GM18519 (cell line): ENCODE results near the gene C1orf21.

Experiments
- ATAC-seq: cut with Tn5 transposase; IDR thresholded peaks from one replicate; pipeline ENCODE4 v1.9.1; 2021; ENCODE audit warnings: mild to moderate bottlenecking, moderate library complexity; ENCODE audit not compliant: unreplicated experiment, low FRiP score

C1orf21 gene

DNA sequence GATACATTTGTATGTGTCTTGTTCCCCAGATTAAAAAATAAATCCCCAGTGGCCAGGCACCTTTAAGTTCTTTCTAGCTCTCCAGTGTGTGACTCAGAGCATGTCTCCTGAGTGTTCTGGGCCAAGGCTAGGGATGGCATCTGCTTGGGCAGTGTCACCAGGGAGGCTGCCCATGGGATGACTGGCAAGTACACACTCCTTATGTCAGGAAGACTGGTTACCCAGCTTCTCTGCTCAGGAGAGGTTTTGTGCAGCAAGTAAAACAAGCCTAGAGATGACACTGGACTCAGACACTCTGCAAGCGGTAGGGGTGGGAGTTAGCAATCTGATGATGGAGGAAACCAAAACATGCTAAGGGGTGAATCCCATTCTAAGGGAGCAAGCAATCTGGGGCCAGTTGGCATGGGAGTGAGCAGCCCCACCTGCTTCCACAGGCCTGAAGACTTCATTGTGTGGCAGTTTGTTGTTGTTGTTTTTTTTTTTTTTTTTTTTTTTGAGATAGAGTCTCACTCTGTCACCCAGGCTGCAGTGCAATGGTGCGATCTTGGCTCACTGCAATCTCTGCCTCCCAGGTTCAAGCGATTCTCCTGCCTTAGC, 230.7 kb downstream of the C1orf21 start:
- ATAC-seq, result no peak

DNA sequence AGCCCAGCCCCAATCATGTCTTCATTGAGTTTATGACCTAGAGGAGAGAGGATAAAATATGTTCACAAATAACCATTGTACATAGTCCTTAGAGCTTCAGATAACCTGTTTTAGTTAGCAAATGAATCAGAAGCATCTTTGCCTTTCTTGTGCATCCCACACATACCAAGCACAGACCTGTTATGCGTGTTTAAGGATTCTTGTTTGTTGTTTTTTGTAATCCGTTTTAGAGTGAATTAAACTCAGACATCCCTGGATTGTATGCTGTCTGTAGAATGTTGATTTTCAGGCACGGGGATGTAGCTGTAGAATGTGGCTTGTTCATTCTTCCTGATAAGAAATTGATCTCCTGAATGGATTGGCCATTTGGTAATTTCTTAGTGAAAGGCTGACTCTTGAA, 232.0 kb downstream of the C1orf21 start:
- no peak for ATAC-seq

DNA sequence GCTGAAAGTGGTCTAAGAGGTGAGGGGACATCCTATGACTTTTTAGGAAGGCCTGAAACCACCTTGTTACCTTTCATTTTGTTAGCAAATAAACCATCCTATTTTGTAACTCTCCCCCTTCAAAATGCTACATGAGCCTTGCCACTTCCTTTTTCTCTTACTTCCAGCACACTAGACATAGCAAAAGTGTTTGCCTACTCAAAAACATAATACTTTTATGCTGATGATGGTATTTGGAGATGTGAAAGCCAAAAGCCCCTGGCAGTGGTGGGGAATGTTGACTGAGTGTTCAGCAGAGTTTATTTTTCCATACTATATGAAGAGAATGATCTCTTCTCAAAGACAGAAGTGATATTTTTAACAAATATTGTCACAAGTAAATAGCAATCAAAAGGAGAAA, 233.6 kb downstream of the C1orf21 start:
- no peak for ATAC-seq

DNA sequence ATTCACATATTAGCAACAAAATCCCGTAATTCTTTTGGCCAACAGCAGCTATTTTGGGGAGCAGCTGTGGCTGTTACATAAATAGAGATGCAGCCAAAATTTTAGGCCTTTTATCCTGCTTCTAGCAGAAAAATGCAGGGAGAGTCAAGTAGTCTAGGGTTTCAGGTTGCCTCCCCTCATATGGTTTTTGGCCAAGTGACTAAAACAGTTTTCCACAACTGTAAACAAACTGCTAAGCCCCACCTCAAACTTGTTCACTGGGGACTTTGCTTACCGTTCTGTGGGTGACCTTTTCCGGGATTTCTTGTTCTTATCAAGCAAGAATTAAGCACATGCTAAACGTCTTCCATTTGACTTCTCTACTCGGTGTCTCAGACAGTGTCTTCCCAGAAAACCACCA, 234.4 kb downstream of the C1orf21 start:
- no peak for ATAC-seq

DNA sequence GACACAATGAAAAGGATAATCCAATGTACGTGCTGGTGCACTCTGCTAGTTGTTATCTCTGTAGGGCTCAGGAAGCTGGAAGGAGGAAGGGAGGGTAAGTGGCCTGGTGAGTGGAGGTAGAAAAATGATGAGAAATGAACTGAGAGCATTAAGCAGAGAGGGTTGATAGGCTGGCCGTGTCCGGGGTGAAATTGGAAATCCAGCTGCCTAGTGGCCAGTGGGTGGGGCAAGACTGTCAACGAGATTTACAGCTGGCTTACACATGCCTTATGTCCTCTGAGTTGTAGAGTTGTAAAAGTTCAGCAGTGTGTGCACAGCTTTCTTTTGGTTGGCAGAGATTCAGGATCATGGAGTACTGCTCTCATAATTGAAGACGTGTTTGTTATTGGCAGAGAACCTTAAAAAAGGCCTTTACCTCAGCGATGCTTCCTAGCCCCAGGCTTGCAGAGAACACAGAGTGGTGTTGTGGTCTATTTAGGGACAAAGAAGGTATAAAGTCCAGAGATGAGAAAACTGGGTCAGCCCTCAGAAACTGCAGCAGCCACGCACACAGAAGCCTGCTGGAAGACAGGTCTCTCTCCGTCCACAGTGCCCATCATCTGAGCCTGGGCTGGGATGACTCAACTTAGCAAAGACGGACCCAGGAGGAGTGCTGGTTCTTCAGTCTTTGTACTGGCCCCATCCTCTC, 235.5 kb downstream of the C1orf21 start:
- ATAC-seq, result no peak

DNA sequence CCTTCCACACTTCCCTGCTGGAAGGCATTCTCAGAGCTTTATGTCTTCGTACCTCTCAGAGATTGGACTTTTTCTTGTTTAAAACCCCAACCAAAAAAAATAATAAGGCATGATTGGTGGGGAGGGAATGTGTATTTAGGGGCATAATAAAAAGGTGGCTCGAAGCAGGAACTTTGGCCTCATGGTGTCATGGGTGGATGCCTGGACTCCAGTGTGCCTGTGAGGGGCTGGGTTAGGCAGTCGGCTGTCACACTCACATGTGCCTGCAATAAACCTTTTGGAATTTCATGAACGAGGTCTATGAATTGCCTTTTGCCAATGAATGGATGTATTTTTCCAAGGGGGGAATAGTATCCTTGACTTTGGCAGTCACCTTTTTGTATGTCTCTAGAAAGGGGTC, 236.6 kb downstream of the C1orf21 start:
- no peak for ATAC-seq

DNA sequence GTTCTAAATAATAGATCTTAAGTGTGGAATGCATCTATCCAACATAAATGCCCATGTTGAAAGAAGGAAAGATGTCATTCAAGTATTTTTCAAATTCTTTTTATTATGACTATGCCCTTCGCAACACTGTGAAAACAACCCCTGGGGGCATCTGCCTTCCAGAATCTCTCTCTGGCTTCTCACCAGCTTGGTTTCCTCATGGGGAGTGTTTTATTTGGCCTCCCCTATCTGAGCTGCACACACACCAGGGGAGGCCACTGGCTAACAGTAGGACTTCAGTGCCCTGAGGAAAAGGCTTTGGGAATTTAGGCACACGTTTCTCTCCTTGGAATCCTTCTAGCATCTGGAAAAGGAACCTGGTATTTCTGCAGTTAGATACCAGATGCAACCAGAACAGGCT, 237.2 kb downstream of the C1orf21 start:
- ATAC-seq, result no peak

DNA sequence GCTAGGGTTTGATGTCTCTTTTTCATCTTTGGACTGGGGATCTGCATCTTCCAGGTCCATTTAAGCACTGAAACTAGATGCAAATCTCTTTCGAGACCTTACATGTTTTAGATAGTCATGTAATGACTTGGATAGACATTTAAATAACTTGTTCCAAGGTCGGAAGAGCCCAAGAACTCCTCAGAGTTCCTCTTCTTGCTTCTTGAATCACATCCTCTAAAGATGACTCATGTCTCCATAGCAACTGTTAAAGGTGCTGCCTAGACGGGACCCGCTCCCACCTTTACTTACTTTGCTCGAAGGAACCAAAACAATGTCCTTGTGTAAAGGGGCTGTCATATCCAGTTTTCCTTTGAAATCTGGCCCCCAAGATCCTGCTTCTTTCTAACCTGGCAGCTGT, 237.8 kb downstream of the C1orf21 start:
- no peak for ATAC-seq

DNA sequence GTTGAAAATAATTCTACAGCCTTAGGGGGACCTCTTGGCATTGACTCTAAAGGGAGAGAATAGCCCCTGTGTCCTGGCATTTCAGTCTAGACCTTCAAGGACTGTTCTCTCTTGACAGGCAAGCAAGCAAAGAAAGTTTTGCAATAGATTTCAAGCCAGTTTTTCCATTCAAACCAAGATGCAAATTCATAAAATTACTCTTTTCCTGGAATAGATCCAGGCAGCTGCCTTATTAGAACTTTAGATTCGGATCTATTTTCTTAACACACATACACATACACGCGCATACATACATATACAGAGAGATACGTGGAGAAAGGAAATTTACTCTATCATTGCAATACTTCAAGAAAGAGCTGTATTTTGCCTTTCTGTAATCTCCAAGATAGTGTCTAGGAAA, 238.4 kb downstream of the C1orf21 start:
- ATAC-seq, result no peak

DNA sequence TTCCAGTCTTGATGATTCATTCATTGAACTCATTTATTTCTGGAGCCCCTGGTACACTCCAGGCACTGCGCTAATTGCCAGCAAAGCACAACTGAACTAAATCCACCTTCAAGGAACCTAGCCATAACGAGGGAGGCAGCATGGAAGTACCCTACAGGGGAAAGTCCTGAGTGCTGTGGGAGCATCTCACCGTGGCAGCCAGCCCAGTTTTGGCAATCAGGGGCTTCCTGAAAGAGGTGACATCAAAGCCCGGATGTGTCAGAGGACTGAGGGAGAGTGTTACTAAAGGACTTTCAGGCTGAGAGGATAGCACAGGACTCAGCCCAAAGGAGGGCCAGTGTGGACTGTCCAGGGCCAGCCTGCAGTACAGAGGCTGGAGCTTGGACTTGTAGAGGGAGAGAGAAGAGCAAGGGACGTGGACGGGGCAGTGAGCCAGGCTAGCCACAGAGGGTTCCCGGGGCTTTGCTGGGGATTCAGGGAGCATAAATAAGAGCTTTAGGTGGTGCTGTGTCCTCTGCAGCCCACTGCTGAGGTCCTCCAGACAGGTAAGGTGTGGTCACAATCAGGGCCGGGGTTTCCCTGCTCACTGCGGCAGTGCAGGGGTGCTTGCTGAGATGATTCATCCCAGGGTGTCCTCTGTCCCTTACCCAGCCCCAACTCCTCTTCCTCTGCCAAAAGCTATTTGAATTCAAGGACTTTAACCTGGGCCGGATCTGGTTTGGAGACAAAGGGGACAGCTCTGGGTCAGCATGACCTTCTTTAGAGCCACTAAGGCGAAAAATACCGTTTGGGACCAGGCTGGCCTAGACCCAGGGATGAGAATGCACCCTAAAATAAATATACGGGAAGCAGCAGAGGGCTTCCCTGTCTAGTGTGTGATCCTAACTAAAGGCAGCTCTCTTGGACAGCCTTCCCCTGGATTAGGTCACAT, 239.5 kb downstream of the C1orf21 start:
- no peak for ATAC-seq

DNA sequence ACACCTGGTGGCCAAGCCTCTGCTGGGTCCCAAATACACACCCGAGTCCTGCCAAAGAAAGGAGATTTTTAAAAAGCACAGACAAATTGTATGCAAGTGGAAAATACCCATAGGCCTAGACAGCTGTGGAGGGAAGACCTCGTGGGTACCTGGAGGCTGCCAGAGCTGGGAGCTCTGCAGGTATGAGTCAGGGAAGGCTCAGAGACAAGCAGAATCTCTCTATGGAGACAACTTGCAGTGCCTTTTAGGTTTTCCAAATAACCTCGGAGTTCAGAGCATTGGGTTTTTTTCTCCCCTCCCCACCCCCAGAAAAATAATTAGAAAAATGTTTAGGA, 240.1 kb downstream of the C1orf21 start:
- ATAC-seq, result no peak

DNA sequence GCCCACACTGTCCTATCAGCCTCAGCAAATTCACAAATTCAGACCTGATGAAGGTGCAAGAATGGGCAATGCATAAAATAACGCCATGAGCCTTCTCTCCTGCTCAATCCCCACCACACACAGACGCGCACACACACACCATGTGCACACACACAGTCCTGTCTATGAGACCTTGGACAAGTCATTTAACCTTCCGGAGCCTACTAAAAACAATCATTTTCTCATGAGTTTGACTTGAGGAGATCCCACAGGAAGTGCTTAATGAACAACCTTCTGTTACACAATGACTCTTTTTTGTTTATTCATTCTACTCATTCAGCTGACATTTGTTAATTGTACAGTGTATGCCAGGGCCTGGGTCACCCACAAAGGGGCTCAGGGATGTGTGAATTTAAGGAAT, 242.4 kb downstream of the C1orf21 start:
- ATAC-seq, result no peak

DNA sequence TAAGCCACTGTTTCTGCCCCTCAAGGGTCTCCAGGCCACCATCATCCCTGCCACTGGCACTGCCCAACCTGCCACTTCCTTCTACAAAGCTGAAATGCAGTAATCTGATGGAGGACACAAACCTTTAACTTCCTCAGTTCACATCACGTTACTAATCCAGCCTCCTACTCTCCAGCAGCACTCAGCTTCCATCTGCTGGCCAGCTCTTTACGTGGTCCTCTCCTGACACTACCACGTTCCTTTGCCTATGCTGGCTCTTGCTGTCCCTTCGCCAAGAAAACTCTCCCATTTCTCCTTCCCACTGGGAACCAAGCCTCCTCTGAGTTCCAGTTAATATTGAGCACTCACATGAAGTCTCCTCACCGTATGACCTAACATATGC, 243.8 kb downstream of the C1orf21 start:
- ATAC-seq, result no peak

DNA sequence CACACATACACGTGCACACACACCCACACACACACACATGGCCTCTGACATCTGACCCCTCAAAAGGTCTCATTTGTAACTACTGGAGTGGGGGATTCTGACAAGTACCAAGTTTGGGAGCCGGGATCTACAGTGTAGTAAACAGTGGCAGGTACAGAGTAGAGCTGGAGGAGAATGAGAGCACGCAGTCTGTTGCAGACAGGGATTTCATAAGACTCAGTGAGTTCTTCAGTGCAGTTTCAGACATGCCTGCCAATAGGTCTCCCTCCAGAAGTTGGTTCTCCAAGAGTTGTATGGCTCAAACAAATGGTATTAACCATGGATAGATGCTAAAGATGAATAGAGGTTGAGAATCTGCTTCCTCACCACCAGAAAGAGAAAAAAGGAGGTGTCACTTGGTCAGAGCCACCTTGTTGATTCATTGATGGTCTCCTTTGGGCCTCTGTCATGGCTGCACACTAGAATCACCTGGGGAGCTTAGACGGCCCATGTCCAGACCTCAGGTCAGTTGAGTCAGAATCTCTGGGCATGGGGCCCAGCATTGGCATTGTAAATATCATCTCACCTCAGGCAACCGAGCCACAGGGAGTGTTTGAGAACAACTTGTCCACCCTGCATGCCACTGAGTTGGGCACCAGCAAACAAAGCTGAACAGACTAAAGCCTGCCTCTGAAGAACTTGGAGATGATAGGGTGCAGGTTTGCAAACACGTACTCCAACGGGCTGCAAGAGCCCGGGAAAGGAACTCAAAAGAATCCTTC, 245.8 kb downstream of the C1orf21 start:
- ATAC-seq, result no peak

DNA sequence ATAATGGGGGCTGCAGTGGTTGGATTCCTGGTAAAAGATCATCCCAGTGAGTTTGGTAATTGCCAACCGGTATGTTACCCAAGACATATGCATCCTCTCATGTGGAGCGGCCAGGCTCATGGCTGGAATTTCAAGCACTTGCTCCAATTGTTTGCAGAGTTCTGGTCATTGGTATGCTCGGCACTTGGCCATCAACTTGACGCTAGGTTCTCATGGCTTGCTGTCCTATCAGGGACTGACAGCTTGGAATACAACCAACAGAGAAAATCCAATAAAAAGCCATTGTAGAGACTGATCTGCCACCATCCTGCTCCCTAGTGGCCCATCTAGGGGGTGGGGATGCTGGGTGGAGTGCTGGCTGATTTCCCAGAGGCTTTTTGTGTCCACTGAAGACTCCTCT, 247.0 kb downstream of the C1orf21 start:
- no peak for ATAC-seq

DNA sequence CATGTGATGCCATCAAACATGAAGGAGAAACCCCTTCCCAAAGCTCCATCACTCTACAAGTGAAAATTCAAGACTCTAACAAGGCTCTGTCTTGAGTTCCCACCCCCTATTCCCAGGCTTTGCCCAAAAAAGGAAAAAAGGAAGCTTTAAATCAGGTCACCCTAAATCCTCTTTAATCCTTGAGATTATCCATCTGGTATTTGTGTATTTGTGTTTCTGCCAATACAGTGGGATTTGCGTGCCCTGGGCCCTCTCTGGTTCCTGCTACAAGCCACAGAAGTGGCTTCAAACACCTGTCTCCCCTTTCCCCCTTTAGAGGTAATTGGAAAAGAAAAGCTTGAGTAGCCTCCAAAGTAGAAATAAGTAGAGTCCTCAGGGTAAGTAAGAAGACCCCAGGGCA, 247.5 kb downstream of the C1orf21 start:
- ATAC-seq, result no peak

DNA sequence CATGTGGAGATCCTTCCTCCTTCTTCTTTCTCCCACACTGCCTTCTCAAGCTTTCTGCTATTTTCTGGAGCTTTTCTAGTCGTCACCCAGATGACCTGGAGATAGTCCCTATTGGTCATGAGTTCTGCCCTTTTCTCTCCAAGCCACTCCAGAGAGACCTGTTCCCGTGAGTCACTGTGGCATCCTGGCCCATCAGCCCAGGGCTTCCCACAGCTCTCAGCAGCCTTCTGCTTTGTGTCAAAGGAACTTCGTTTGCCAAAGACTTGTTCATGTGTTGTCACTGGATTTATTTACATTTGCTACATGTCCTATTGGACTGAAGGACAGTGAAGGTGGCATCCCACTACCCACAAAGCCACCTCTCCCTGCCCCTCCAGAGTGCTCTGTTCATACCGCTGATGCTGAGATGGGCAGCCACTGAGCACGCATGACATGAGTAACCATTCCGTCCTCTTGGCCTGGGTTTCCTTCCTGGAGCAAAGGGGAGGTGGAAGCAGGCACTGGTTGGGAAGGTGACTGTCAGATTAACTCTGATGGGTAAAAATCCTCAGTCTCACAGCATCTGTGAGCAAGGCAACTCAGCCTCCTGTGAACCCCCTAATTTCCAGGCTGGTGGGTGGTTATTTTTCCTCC, 248.6 kb downstream of the C1orf21 start:
- ATAC-seq, result no peak

DNA sequence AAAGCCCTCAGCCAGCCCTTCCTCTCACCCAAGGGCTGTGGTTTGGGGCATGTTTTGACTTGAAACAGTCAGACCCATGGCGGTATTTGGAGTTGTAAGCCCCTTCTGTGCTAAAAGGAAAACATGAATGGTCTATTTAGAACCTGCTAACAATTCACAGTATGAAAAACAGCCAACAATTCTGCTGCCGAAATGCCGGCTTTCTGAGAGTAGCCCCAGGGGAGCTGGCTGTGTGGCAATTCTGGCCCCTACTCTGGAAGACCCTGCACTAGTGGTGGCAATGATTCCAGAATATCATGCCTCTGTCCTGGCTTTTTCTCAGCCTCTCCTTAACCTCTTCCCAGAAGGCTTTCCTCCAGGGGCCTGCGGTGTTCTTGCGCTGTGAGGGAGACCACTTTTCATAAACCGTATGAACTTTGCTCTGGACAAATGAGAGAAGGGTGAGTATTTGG, 249.2 kb downstream of the C1orf21 start:
- no peak for ATAC-seq

DNA sequence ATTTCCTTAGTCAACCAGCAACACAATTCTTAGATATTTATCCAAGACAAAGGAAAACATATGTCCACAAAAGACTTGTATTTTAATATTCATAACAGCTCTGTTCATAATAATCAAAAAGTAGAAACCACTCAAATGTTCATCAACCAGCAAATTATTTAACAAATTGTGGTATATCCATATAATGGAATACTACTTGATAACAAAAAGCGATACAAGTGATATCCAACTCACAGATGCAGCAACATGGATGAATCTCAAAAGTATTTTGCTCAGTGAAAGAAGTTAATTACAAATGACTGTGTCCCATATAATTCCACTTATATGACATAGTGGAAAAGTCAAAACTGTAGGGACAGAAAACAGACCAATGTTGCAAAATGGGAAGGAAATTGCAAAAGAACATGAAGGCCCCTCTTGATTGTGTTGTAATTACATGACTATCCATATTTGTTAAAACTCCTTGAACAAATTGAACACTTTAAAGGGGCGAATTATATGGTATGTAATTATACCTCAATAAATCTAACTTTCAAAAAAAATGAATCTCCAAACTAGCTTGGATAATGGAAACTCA, 250.9 kb downstream of the C1orf21 start:
- no peak for ATAC-seq

DNA sequence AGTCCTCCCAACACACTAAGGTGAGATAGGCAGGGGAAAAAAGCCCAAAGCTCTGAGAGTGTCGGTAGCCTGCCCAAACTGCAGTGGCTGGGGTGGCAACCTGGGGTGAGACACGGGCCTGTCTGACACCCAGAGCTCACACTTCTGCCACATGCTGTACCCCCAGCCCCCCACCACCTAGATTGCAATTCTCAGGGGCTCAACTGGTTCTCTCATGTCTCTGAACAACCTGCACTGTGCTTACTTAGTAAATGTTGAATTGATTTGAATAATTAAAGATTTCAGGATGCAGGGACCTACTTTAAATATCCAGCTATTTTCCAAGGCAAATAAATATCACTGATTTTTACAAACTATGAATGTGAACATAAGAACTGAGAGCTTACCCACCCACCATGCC, 252.4 kb downstream of the C1orf21 start:
- no peak for ATAC-seq
